M059J (cell line): ENCODE results near the gene TCIRG1. TPM values are rescaled to one million over a fixed set of nuclear protein-coding genes. Genes with fewer than 3 reads are reported as not detected.
A peak's percentile ranks its signal among the peaks of the same experiment; 100 is the strongest.
"Not testable (repeated sequence)": the region's sequence is repeated elsewhere in the genome, so short reads cannot be mapped to it uniquely, and the experiment has no call there.

Experiments used
- DNase-seq: peaks from one replicate; pipeline ENCODE4 v3.0.0-alpha.2; 2012; ENCODE audit warnings: low read depth
- total RNA-seq: library from RNA; depleted of rRNA; stranded (reverse); fragments of >200 nt; shearing (Covaris generic); gene quantifications from 2 replicates; pipeline ENCODE4 v1.2.3, GENCODE V29; 2014; rRNA removed

Gene TCIRG1
- total RNA-seq, 1 experiment from 2014 or later, result 33.9 TPM

DNA sequence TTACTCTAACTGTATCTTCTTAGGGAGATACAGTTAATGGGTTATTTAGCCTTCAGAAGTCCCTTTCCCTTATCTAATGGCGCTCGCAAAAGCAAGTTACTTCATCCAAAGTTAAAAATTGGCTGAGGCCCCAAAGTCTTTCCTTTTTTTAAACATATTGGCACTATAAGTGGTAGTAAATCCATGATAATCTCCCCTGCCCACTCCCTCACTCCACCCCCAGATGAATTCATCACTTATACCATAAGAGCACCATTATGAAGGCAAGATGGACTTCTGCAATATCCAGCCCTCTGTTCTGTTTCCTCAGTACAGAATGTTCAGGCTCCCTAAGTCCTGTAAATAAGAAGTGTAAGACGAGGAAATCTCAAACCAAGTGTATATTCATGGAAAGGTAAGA lies 44.7 kb downstream of the TCIRG1 start:
- DNase-seq, result no peak

DNA sequence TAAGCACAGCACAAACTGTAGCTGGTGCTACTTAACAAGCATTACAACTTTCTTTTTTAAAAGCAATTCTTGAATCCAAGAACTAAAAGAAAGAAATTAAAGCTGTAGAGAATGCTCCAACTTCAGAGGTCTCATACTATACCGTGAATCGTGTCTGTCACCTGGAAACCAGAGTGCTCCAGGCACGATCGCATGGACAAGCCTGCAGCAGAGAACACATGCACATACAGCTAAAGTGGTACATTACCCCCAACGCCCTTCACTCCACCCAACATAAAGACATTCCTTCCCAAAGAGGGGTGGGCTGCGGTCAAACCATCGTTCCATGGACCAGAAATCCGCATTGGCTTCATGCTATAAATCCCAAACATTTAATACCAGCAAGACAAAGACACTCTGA lies 50.9 kb downstream of the TCIRG1 start:
- DNase-seq, result no peak

DNA sequence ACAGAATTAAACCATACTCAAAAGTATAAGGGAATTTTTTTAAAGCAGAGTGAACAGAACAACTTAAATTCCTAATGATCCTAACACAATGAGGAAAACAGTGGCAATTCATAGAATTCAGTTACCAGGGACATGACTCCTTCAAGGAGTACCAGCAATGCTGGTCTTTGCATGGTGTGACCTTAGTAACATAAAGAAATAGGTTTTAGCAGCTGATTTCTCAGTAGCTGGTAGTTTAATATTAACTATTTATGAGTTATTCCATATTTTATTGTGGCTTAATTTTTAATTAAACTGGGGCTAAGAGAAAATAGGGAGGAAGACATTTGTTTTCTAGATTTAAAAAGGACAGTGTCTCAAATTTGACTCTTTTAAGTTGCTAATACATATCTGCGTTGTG lies 51.5 kb downstream of the TCIRG1 start:
- DNase-seq, result no peak

DNA sequence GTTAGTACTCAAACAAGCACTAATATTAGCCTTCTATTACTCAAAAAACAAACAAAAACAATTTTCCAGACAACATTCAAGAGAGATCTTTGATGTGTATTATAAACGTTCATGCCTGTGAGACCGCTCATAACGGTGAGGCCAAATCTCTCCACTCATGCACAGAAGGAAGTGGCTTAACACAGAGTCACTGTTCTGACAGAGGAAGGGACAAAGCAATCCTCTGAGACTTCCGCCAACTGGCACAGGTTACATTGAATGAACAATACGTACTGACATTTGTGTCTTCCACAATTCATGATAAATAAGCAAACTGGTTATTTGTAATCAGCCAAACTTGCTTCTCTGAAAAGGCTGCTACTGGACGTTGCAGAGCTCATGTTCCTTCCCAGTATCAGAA lies 51.9 kb downstream of the TCIRG1 start:
- no peak for DNase-seq

DNA sequence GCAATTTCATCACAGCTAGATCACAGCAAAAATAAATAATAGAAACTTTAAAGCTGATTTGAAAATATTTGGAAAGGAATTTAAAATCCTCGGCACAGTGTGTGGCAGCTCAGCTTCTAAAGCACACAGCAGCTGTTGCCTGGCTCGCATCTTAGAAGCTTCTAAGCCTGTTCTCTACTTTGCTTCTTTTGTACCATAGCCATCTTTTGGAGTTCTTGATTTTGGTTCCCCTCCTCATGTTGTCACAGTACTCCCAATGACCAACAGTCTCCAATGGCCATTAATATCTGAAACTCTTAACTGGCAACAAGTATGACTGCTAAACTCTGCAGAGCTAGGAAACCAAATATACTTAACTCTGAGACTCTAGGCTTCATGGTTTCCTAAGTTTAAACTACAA lies 53.6 kb downstream of the TCIRG1 start:
- no peak for DNase-seq

DNA sequence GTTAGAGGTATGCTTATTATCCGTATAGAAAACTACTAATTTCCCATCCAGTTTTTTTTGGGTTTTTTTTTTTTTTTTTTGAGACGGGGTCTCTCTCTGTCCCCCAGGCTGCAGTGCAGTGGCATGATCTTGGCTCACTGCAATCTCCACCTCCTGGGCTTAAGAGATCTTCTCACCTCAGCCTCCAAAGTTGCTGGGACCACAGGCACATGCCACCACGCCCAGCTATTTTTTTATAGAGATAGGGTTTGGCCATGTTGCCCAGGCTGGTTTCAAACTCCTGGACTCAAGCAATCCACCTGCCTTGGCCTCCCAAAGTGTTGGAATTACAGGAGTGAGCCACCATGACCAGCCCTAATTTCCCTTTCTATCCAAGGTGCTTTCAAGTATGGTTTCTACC lies 54.1 kb downstream of the TCIRG1 start:
- not testable (repeated sequence) for DNase-seq

DNA sequence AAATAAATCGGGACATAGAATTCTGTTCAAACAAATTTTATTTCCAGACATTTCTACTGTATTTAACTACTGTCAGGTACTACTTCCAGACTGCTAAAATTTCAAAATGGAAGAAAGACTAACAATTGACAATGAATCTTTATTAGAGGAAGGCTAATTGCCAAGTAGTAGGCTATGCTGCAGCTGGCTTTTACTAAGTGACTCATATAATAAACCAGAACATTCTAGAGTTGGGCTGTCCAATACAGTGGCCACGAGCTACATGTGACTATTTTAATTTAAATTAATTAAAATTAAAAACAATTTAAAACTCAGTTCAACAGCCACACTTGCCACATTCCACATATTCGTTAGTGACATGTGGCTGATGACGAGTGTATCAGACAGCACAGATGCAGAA lies 54.7 kb downstream of the TCIRG1 start:
- no peak for DNase-seq

DNA sequence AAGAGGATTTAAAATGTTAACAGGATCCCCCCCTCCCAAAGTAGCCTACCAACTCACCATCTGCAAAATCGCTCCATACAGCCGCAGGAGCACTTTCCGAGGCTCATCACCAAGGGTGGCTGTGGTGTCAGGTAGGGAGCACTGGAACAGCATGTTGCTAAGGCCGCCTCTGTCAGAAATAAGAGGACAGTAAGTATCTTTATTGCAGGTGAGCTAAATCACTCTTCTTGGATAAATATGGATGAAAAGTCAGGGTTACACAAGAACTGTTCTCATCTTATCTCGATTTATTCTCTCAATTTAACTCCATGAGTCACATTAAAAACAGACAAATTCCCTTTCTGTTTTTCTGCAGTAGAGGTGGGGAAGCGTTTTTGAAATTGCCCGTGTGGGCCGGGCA lies 58.1 kb downstream of the TCIRG1 start:
- no peak for DNase-seq

DNA sequence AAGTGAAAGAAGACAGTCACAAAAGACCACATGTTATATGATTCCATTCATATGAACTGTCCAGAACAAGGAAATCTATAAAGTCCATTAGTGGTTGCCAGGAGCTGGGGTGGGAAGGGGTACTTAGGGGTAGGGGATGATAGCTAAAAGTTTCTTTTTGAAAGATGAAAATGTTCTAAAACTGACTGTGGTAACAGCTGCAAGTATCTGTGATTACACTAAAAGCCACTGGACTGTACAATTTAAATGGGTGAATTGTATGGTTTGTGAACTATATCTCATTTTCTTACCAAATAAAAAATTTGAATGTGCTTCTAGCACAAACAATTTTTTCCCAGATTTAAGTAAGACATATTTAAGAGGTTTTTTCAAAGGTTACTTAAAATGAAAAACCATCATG lies 60.2 kb downstream of the TCIRG1 start:
- no peak for DNase-seq

DNA sequence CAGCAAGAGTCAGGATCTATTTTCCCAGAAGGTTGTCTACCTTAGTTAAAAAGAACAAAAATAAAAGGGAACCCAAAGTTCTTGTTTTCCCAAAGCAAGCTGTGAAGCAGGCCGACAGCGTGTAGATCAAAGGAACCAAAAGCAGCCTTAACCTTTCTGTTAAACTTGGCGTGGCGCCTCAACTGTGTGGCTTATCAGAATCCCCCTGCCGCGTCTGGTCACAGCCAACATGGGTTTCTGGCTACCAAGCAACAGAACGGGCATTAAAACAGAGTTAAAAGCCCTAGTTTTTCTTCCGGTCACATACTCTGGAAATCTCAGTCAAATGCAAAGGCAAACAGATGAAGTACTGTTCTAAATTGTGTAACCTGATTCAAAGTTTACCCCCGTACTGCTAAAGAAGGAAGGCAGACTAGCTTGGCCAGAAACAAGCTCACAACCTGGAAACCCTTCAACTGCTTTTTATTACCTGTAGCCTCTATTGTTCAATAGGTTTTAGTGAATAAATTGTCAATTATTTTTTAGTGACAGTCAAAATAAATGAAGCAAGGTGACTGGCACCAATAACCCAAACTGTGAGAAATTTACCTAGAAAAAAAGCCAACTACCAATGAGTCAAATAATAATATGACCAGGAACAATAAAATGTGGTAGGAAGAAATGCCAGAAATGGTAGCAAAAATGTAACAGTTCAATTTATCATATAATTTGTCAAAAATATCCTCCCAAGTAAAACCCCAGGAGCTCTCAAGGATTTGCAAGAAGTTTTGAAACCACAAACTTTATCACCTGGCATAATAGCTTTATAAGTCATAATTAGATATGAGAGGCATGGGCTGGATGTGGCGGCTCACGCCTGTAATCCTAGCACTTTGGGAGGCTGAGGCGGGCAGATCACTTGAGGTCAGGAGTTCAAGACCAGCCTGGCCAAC lies 60.9 kb downstream of the TCIRG1 start:
- DNase-seq, result peak; percentile 54

Other genes with a start within 250 kb of the TCIRG1 start
- 56.3 and 75.4 TPM in 2 replicates for gene UNC93B1, start 34.9 kb upstream of the TCIRG1 start, total RNA-seq
- gene ALDH3B1, start 28.7 kb upstream of the TCIRG1 start, total RNA-seq, result 11.0 and 16.8 TPM in 2 replicates
- gene NDUFS8, start 8.3 kb upstream of the TCIRG1 start, total RNA-seq, result 290 and 295 TPM in 2 replicates
- gene CHKA, start 82.4 kb downstream of the TCIRG1 start, total RNA-seq, result 8.7 and 13.7 TPM in 2 replicates
- 28.6 and 61.2 TPM in 2 replicates for gene KMT5B, start 174.3 kb downstream of the TCIRG1 start, total RNA-seq
- gene C11orf24, start 232.9 kb downstream of the TCIRG1 start, total RNA-seq, result 42.3 and 59.2 TPM in 2 replicates